Gastroesophageal sphincter (tissue), 3 donors: ENCODE measurements around the gene SEMA3C.

ENCODE experiments used
- CTCF ChIP-seq, 4 experiments: fragments of 200-600 bp in 2 of 4; fragments of 450-650 bp in 2 of 4; sonication (generic) in 1 of 4; IDR thresholded peaks; one replicate each; pipeline ENCODE4 v1.5.1; 2017 to 2019; ENCODE audit warnings: antibody characterized with exemption in 4 of 4, mild to moderate bottlenecking in 2 of 4, moderate library complexity in 2 of 4
- EP300 ChIP-seq: sonication (generic); formaldehyde crosslinking; IDR thresholded peaks from one replicate; pipeline ENCODE4 v1.6.1; 2017; ENCODE audit warnings: antibody characterized with exemption, mild to moderate bottlenecking
- POLR2A ChIP-seq, 2 donors: fragments of 450-650 bp; IDR thresholded peaks; one replicate each; pipeline ENCODE4 v1.6.1; 2017; ENCODE audit warnings: antibody characterized with exemption in 2 of 2, mild to moderate bottlenecking in 2 of 2, moderate library complexity in 1 of 2
- POLR2AphosphoS5 ChIP-seq: sonication (generic); formaldehyde crosslinking; IDR thresholded peaks from one replicate; pipeline ENCODE4 v1.6.1; 2017; ENCODE audit warnings: antibody characterized with exemption

GRCh38 chr7:80957226-80957777, 38.5 kb upstream of the SEMA3C start:
- TF ChIP-seq CTCF (IDR thresholded peaks at IDR 0.05) (no peak), POLR2A (IDR thresholded peaks at IDR 0.05) (no peak), POLR2AphosphoS5 (no peak), EP300 (no peak)
